IMR-90 (cell line): ENCODE results near the gene PLB1.

Experiments
- MXI1 ChIP-seq: IDR thresholded peaks from 2 replicates; pipeline ENCODE4 v1.6.1; 2012; ENCODE audit warnings: low read depth, mild to moderate bottlenecking, low read length, moderate library complexity, borderline replicate concordance
- NFE2L2 ChIP-seq: fragments of 150-350 bp; IDR thresholded peaks from 2 replicates; pipeline ENCODE4 v1.6.1; 2016; ENCODE audit warnings: low read depth, mild to moderate bottlenecking, low read length
- POLR2A ChIP-seq: IDR thresholded peaks from 2 replicates; pipeline ENCODE4 v1.6.1; 2012; ENCODE audit warnings: mild to moderate bottlenecking, low read depth, low read length
- RAD21 ChIP-seq: IDR thresholded peaks from 2 replicates; pipeline ENCODE4 v1.6.1; 2012; ENCODE audit warnings: low read length, improper control_type of control experiment
- SMC3 ChIP-seq: fragments of 150-350 bp; IDR thresholded peaks from 2 replicates; pipeline ENCODE4 v1.6.1; 2016; ENCODE audit warnings: low read depth, mild to moderate bottlenecking, antibody characterized with exemption, low read length, moderate library complexity
- TF ChIP-seq, protein P1 (sequence below): conservative IDR thresholded peaks from 2 replicates; pipeline ENCODE4 v1.5.1; 2012; ENCODE audit warnings: mild to moderate bottlenecking, low read depth, low read length, improper control_type of control experiment
- TF ChIP-seq, protein P2 (sequence below): fragments of 150-350 bp; IDR thresholded peaks from 2 replicates; pipeline ENCODE4 v1.6.1; 2017; ENCODE audit warnings: mild to moderate bottlenecking, antibody characterized with exemption, low read length, low read depth

DNA sequence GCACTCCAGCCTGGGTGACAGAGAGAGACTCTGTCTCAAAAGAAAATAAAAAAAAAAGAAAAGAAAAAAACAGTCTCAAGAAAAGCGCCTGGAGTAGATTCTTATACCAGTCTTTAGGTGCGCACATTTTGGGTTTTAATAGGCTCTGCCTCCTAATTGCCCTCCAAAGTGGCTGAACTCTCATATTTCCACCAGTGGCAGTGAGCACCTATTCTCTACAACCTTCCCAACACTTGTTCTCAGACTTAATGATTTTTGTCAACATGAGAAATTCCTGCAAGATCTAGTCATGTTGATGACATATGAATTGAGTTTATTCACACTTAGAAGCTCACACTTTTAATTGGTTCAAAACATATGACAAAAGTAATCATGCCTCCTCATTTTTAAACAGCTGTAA is 39.0 kb downstream of the PLB1 start:
- TF ChIP-seq, protein P1, sequence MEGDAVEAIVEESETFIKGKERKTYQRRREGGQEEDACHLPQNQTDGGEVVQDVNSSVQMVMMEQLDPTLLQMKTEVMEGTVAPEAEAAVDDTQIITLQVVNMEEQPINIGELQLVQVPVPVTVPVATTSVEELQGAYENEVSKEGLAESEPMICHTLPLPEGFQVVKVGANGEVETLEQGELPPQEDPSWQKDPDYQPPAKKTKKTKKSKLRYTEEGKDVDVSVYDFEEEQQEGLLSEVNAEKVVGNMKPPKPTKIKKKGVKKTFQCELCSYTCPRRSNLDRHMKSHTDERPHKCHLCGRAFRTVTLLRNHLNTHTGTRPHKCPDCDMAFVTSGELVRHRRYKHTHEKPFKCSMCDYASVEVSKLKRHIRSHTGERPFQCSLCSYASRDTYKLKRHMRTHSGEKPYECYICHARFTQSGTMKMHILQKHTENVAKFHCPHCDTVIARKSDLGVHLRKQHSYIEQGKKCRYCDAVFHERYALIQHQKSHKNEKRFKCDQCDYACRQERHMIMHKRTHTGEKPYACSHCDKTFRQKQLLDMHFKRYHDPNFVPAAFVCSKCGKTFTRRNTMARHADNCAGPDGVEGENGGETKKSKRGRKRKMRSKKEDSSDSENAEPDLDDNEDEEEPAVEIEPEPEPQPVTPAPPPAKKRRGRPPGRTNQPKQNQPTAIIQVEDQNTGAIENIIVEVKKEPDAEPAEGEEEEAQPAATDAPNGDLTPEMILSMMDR = no peak
- no peak for TF ChIP-seq NFE2L2
- TF ChIP-seq RAD21 = no peak
- no peak for TF ChIP-seq SMC3
- TF ChIP-seq MXI1 = no peak
- TF ChIP-seq POLR2A = no peak
- TF ChIP-seq, protein P2, sequence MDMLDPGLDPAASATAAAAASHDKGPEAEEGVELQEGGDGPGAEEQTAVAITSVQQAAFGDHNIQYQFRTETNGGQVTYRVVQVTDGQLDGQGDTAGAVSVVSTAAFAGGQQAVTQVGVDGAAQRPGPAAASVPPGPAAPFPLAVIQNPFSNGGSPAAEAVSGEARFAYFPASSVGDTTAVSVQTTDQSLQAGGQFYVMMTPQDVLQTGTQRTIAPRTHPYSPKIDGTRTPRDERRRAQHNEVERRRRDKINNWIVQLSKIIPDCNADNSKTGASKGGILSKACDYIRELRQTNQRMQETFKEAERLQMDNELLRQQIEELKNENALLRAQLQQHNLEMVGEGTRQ = no peak
